NOMO-1 treated with dmso at 0.1 percent for 144 hours (cell line): ENCODE measurements around the gene BST1.

Experiments
- DNase-seq: peaks from one replicate; lab custom pipeline; 2025; ENCODE audit not compliant: unreplicated experiment; lab: John Stamatoyannopoulos, UW

BST1 gene

DNA sequence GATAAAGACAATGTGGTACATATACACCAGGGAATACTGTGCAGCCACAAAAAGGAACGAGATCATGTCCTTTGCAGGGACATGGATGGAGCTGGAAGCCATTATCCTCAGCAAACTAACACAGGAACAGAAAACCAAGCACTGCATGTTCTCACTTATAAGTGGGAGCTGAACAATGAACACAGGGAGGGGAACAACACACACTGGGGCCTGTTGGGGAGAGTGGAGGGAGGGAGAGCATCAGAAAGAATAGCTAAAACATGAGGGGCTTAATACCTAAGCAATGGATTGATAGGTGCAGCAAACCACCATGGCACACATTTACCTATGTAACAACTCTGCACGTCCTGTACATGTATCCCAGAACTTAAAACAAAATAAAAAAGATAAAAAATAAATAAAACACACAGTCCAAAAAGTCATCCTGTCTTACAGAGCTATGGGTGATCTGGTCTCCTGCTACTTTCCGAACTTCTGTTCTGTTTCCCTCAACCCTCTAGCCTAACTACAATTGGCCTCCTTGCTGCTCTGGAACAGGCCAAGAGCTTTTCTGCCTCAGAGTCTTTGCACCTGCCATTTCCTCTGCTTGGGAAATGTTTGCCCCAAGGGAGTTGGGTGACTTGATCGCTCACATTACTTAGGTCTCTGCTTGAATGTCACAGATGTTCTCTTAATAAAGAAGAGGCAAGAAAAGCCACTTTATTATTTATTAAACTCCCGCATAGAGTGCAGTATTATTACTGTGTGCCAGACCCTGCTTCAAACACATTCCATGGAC, 74.2 kb downstream of the BST1 start:
- no peak for DNase-seq

DNA sequence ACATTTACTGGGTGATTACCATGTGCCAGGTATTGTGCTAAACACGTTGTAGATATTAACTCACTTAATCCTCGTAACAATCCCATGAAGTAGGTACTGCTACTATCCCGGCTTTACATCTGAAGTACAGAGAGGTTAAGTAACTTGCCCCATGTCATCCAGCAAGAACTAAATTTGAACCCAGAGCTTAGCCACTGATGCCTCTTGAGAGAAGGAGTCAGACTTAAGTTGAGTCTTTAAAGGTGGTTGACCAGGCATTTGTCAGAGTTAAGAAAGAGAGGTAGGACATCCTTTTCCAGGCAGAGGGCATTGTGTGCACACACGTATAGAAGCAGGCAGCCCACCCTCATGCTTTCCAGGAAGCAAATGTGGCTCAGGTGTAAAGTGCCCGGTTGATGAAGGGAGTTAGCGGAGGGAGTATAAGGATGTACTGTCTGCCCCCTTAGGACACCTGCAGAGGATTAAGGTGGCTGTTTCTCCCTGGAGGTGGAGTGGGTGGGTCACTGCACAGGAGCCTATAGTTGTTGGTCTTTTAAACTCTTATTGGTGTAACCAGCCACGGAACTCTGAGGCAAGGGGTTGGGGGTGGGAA, 74.9 kb downstream of the BST1 start:
- DNase-seq: no peak

DNA sequence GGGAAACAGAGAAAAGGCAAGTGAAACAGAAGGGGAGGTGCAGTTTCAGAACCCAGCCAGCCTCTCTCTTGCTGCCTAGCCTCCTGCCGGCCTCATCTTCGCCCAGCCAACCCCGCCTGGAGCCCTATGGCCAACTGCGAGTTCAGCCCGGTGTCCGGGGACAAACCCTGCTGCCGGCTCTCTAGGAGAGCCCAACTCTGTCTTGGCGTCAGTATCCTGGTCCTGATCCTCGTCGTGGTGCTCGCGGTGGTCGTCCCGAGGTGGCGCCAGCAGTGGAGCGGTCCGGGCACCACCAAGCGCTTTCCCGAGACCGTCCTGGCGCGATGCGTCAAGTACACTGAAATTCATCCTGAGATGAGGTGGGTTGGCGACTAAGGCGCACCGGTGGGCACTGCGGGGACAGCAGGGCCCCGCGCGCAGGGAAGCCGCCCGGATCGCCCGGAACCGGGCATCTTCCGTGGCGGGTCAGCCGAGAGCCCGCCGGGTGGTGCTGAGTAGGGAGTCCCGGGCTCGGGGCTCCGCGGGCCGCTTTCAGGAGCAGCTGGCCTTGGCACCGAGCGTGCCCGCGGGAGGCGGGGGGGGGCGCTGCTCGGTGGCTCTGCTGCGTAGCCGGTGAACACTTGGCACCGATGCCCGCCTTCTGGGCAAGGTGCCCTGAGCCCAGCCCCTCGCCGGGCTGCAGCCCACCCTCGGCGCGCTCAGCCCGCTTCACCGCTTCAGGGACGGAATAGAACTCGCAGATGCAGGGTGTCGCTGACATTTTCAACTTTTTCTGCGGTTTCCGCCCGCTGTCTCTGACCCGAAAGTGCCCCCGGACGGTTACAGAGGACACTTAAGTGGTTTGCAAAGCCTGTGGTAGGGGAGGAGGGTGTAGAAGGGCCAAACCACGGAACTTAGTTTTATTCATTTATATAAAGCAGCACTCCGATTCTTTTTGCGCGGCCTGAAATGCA, 75.7 kb downstream of the BST1 start, which contains the start of gene CD38:
Gene CD38, plus strand, starts transcription at position 40 of the 953 bp plus-strand sequence. Its CDS starts 87 bp downstream, at position 127.
- DNase-seq: peak; percentile 63

DNA sequence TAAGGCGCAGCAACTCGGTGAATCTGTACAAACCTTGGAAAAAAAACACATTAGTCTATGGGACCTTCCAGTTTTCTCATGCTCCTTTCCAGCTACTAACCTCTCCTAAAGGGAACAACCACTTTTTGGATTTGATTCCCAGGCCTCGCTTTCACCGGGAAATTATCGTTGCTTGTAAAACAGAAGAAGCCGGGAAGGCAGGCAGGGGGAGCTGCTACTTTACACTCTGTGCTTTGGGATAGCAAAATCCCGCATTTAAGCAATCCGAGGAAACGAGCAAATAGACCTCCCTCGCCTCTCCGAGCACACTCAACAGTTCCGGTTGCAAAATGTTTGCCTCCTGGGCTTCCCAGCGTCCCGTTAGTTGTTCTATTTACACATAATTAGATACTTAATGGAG, 76.4 kb downstream of the BST1 start:
- no peak for DNase-seq

DNA sequence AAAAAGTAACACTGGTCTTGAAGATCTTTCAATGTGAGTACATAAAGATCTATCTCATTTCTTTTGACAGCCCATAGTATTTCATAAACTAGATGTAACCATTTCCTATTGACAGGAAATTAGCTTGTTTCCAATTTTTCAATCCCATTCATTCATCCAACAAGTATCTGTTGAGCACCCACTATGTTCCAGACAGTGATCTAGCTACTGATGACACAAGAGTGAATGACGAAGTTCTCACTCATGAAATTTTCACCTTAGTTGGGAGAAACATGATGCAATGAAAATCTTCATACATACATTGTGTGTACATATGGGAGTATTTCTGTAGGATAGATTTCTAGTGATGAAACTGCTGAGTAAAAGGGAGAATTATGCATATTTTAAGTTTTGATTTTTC, 76.9 kb downstream of the BST1 start:
- DNase-seq: no peak

DNA sequence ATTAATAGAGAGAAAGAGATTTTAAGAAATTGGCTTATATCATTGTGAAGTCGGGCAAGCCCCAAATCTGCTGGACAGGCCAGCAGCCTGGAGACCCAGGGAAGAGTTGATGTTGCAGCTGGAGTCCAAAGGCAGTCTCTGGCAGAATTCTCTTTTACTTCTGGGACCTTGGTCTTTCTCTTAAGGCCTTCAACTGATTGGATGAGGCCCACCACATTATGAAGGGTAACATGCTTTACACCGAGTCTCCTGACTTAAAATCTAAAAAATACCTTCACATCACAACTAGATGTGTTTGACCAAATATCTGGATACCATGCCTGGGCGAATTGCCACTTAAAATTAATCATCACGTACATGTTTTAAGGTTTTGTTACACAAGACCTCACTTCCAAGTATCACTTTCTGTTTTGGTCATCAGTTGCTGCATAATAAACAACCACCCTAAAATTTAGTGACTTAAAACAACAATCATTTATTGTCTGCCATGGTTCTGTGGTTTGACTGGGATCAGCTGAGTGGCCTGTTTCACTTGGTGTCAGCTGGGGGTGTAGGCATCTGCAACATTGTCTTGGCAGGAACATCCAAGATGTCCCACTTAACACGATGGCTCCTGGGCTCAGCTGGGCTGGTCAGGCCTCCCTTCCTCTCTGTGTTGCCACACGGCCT, 78.7 kb downstream of the BST1 start:
- peak; percentile 6 for DNase-seq
